HG02678 (cell line): ENCODE data around the gene SCAI.
"Not testable (repeated sequence)": the region's sequence is repeated elsewhere in the genome, so short reads cannot be mapped to it uniquely, and the experiment has no call there.

ENCODE experiments used
- ATAC-seq: cut with Tn5 transposase; IDR thresholded peaks from one replicate; pipeline ENCODE4 v1.9.1; 2021; ENCODE audit warnings: mild to moderate bottlenecking, moderate library complexity; ENCODE audit not compliant: unreplicated experiment

SCAI gene

DNA sequence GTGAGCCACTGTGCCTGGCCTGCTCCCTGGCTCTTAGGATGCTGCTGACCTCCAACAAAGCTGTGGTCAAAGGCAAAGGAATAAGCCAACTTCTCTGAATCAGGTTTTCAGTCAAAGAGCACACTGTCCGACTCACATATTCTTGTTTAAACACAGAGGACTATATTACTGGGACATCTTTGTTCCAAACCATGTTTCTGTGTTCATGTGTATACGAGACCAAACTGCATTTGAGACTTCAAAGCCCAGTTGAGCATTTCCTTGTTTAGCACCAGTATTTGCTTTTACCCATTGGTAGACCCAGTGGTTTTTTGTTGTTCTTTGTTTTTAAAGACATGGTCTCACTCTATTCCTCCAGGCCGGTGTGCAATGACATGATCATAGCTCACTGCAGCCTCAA, 100.2 kb downstream of the SCAI start:
- ATAC-seq = no peak

GRCh38 chr9:125038166-125038565, 105.2 kb downstream of the SCAI start:
- no peak for ATAC-seq

DNA sequence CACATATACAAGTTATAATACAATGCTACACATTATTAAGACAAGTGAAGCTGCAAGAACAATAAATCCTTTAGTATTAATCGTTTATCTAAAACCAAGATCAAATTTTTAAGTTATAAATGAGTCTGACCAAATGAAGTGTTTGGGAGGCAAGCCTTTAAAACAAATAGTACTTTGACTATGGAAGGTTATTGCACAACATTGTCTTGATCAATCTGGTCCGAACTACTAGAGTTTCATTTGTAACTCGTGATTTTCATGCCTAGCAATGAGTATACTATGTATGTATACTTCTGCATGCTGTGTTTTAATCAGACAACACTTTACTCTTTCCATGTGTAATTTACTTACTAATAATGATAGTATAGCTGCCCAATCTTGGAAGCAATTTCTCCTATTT, 115.3 kb downstream of the SCAI start:
- no peak for ATAC-seq

- ATAC-seq = no peak
Observed at GRCh38 chr9:125024917-125025316, 118.4 kb downstream of the SCAI start.

- ATAC-seq = no peak
Observed at GRCh38 chr9:125021069-125021468, 122.3 kb downstream of the SCAI start.

- not testable (repeated sequence) for ATAC-seq
Observed at GRCh38 chr9:125015655-125016054, 127.7 kb downstream of the SCAI start.

- not testable (repeated sequence) for ATAC-seq
Observed at GRCh38 chr9:125012013-125012412, 131.3 kb downstream of the SCAI start.

- no peak for ATAC-seq
Observed at GRCh38 chr9:125008599-125008998, 134.7 kb downstream of the SCAI start.

GRCh38 chr9:125003332-125003731, 140.0 kb downstream of the SCAI start:
- ATAC-seq = no peak

DNA sequence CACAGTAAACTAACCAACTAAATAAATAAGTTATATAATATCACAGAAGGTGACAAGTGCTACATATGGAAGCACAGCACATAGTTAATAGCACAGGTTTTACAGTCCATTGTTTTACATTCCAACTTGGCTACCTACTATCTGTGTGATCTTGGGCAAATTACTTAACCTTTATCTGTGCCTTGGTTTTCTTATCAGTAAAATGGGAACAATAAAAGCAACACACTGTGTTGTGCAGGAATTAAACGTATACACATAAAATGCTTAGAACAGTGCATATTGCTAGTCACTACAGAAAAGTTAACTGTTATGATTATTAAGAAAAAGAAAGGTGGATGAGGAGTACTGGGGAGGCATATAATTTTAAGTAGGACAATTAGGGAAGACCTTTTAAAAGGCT, 159.6 kb downstream of the SCAI start:
- no peak for ATAC-seq

DNA sequence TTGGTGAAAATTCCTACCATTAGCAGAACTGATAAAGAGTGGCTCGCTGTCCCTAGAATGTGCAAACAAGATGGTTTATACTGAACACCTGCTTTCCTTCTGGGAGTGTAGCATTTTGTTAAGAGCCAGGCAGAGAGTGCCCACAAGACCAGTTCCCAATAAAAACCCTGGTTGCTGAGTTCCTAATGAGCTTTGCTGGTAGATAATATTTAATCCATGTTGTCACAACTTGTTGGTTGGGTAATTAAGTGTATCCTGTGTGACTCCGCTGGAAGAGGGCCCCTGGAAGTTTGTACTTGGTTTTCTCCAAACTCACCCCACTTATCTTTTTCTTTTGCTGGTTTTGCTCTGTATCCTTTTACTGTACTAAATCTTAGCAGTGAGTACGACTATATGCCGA, 162.9 kb downstream of the SCAI start:
- no peak for ATAC-seq

DNA sequence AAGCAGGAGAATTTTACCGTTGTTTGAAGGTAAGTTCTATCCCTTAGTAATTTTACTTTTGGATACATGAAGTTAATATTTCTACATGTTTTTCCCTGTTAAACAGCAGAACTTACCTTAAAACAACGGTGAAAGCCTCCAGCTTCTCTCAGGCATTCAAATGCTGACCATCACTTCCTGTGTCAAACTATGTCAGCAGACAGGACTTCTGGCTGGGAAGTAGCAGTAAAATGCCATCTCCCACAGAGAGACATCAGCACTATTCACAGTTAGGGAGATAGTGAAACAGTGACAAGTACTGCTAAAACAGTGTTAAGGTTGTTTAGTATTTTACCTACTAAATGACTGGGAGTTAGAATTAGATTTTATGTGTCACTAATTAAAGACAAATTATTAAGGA, 168.2 kb downstream of the SCAI start:
- no peak for ATAC-seq

DNA sequence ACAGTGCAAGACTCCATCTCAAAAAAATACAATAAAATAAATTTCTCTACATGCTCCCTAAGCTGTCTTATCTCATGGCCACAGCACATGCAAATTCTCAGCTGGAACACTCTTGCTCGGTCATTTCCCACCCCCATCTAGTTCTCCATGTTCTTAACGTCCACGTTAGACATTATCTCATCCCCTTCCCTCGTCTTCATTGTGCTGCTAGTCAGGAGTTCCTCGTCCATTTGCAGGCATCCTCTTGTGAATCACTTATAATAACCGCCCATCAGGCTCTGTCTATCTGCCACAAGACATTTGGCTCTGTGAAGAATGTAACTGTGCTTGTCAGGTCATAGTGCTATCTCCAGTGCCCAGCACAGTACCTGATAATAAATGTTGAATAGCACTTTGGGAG, 169.5 kb downstream of the SCAI start:
- no peak for ATAC-seq

DNA sequence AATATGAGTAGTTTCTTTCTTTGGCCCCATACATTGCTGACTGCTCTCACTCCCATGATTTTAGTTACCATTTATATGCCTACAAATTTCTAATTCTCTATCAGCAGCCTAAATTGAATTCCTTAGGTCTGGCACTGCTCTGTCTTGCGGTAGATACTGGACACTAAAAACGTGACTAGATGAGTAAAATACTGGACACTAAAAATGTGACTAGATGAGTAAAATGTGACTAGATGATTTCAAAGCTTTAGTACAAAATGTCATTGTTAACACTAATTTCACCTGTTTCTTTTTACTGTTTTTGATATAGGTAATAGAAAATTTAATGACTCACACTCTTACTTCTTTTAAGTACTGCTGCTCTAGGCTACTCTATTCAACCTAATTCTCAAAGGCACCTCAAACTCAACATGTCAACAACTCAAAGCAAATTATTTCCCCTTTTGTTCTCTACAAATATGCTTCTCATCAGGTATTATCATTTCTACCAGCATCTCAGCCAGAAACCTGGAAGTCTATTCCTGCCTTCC, 171.0 kb downstream of the SCAI start:
- ATAC-seq = no peak

GRCh38 chr9:124969401-124969800, 173.9 kb downstream of the SCAI start:
- no peak for ATAC-seq

- no peak for ATAC-seq
Observed at GRCh38 chr9:124968238-124968637, 175.1 kb downstream of the SCAI start.

- not testable (repeated sequence) for ATAC-seq
Observed at GRCh38 chr9:124965775-124966568, 177.4 kb downstream of the SCAI start.

GRCh38 chr9:124964604-124965003, 178.7 kb downstream of the SCAI start:
- no peak for ATAC-seq

DNA sequence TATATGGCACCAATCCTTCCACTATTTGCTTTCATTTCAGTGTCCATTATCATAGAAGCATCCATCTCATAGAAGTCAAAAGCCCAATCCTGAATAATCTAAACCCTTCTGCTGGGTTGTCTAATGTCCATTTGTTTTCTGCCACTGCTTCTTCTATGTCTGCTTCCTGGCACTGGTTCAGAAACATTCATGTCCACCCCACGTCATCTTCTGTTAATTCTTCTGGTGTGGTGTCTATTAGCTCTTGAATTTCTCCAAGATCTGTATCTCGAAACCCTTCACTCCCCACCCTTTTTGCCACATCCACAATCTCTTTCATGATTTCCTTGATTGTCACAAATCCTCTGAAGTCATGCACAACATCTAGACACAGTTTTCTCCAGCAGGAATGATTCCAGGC, 179.3 kb downstream of the SCAI start:
- ATAC-seq = no peak

DNA sequence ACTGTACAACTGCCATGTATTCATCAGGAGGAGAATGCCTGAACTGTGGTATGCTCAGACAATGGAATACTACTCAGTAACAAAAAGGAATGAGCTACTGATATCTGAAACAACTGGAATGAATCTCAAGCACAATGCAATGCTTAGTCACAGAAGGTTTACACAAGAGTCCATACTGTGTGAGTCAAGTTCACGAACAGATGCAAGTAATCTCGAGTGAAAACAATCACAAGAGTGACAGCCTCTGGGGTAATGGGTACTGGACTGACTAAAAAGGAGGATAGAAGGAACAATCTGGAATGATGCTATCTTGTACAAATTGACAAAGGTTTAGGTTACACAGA, 182.9 kb downstream of the SCAI start:
- no peak for ATAC-seq

DNA sequence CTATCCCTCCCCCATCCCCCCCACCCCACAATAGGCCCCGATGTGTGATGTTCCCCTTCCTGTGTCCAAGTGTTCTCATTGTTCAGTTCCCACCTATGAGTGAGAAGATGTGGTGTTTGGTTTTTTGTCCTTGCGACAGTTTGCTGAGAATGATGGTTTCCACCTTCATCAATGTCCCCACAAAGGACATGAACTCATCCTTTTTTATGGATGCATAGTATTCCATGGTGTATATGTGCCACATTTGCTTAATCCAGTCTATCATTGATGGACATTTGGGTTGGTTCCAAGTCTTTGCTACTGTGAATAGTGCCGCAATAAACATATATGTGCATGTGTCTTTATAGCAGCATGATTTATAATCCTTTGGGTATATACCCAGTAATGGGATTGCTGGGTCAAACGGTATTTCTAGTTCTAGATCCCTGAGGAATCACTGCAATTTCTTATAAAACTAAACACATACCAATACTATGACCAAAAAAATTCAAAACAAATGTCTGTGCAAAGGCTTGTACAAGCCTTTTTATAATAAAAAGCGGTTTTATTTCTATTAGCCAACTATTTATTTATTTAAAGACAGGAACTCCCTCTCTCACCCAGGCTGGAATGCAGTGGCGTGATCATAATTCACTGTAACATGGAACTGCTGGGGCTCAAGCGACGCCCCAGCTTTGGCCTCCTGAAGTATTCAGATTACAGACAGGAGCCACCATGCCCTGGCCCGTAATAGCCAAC, 183.5 kb downstream of the SCAI start:
- not testable (repeated sequence) for ATAC-seq

DNA sequence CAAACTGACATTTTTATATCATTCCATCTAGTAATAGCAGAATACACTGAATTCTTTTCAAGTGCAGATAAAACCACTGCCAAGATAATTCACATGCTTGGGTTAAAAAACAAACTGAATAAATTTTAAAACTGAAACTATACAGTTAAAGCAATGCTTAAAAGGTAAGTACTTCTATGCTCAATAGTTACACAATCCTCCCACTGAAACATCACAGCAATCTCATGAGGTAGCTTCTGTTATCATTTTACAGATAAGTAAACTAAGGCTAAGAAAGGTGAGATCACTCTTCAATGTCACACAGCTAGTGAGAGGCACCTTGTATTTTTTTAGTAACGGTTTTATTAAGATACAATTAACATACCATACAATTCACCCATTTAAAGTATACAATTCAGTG, 189.1 kb downstream of the SCAI start:
- no peak for ATAC-seq
